Immature natural killer cell (primary cell): ENCODE measurements around the gene EIF3A. TPM values are rescaled to one million over a fixed set of nuclear protein-coding genes. Genes with fewer than 3 reads are reported as not detected.

Source experiments
- DNase-seq, 3 donors: peaks; one replicate each; pipeline ENCODE4 v3.0.0; 2022; ENCODE audit warnings: mixed read lengths in 1 of 3
- H3K27ac Mint-ChIP-seq, 6 donors: one replicate each; pipeline ENCODE4 v1.8.0; 2020; ENCODE audit warnings: mixed read lengths in 6 of 6, mild to moderate bottlenecking in 5 of 6, inconsistent platforms in 4 of 6, moderate library complexity in 3 of 6
- H3K27me3 Mint-ChIP-seq, 3 donors: one replicate each; pipeline ENCODE4 v1.8.0; 2020 to 2021; ENCODE audit warnings: low read depth in 3 of 3, mild to moderate bottlenecking in 3 of 3, mixed read lengths in 3 of 3, moderate library complexity in 3 of 3, inconsistent platforms in 1 of 3
- H3K36me3 Mint-ChIP-seq, 3 donors: one replicate each; pipeline ENCODE4 v1.8.0; 2020; ENCODE audit warnings: mixed read lengths in 3 of 3, inconsistent platforms in 2 of 3, mild to moderate bottlenecking in 2 of 3
- H3K4me1 Mint-ChIP-seq, 2 donors: one replicate each; pipeline ENCODE4 v1.8.0; 2020; ENCODE audit warnings: inconsistent platforms in 2 of 2, mild to moderate bottlenecking in 2 of 2, mixed read lengths in 2 of 2, moderate library complexity in 1 of 2
- H3K4me3 Mint-ChIP-seq, 5 donors: one replicate each; pipeline ENCODE4 v1.8.0; 2020; ENCODE audit warnings: mild to moderate bottlenecking in 5 of 5, mixed read lengths in 5 of 5, inconsistent platforms in 3 of 5, moderate library complexity in 3 of 5
- H3K9me3 Mint-ChIP-seq, 6 donors: one replicate each; pipeline ENCODE4 v1.8.0; 2020; ENCODE audit warnings: mild to moderate bottlenecking in 6 of 6, mixed read lengths in 6 of 6, inconsistent platforms in 4 of 6, moderate library complexity in 3 of 6
- polyA plus RNA-seq, 3 donors: library from polyadenylated mRNA; unstranded; fragments of 300-500 nt; fragmentation: Illumina TruSeq; gene quantifications; one replicate each; pipeline ENCODE4 v1.2.3, GENCODE V29; 2021

Gene EIF3A
- polyA plus RNA-seq, 3 donors from 2014 or later: 19.9 to 61.2 (median 21.4) TPM

GRCh38 chr10:119001717-119002500 lies 78.7 kb downstream of the EIF3A start:
- Mint-ChIP-seq H3K27ac (no peak overlapping the region), H3K27me3 (peaks cover 0 to 10% (median 5%) of the 10 kb centered on the region in 3 donors), H3K36me3 (no peaks in the 10 kb centered on the region), H3K4me1 (no peaks in the 10 kb centered on the region), H3K9me3 (peaks cover 0 to 2% (median 0%) of the 10 kb centered on the region in 6 donors), H3K4me3 (no peak overlapping the region)
- no peak for DNase-seq

- Mint-ChIP-seq H3K36me3 (no peaks in the 10 kb centered on the region), H3K9me3 (no peaks in the 10 kb centered on the region), H3K4me1 (no peaks in the 10 kb centered on the region), H3K4me3 (no peak overlapping the region), H3K27me3 (peaks cover 2 to 5% (median 5%) of the 10 kb centered on the region in 3 donors), H3K27ac (no peak overlapping the region)
- DNase-seq: no peak
Measured at GRCh38 chr10:118998183-118998582, 82.4 kb downstream of the EIF3A start.

- no peak overlapping the region for H3K4me3 Mint-ChIP-seq
- H3K4me1 Mint-ChIP-seq: no peaks in the 10 kb centered on the region
- H3K36me3 Mint-ChIP-seq: no peaks in the 10 kb centered on the region
- peaks cover 2 to 6% (median 5%) of the 10 kb centered on the region in 3 donors for H3K27me3 Mint-ChIP-seq
- no peak overlapping the region for H3K27ac Mint-ChIP-seq
- DNase-seq: no peak
- H3K9me3 Mint-ChIP-seq: no peaks in the 10 kb centered on the region
Measured at GRCh38 chr10:118997379-118997778, 83.2 kb downstream of the EIF3A start.

GRCh38 chr10:118995739-118996138 lies 84.9 kb downstream of the EIF3A start:
- H3K4me1 Mint-ChIP-seq: no peaks in the 10 kb centered on the region
- H3K27me3 Mint-ChIP-seq: peaks cover 2 to 6% (median 2%) of the 10 kb centered on the region in 3 donors
- DNase-seq: no peak
- no peak overlapping the region for H3K4me3 Mint-ChIP-seq
- no peak overlapping the region for H3K27ac Mint-ChIP-seq
- no peaks in the 10 kb centered on the region for H3K9me3 Mint-ChIP-seq
- no peaks in the 10 kb centered on the region for H3K36me3 Mint-ChIP-seq

GRCh38 chr10:118994321-118994720 lies 86.3 kb downstream of the EIF3A start:
- Mint-ChIP-seq H3K4me1 (no peaks in the 10 kb centered on the region), H3K36me3 (no peaks in the 10 kb centered on the region), H3K9me3 (no peaks in the 10 kb centered on the region), H3K4me3 (no peak overlapping the region), H3K27me3 (peaks cover 2 to 6% (median 4%) of the 10 kb centered on the region in 3 donors), H3K27ac (no peak overlapping the region)
- no peak for DNase-seq

GRCh38 chr10:118993214-118993613 lies 87.4 kb downstream of the EIF3A start:
- no peaks in the 10 kb centered on the region for H3K4me1 Mint-ChIP-seq
- no peak overlapping the region for H3K27ac Mint-ChIP-seq
- peaks cover 0 to 2% (median 0%) of the 10 kb centered on the region in 6 donors for H3K9me3 Mint-ChIP-seq
- H3K27me3 Mint-ChIP-seq: peaks cover 2 to 6% (median 4%) of the 10 kb centered on the region in 3 donors
- no peak for DNase-seq
- no peaks in the 10 kb centered on the region for H3K36me3 Mint-ChIP-seq
- no peak overlapping the region for H3K4me3 Mint-ChIP-seq

GRCh38 chr10:118992496-118992895 lies 88.1 kb downstream of the EIF3A start:
- Mint-ChIP-seq H3K9me3 (peaks cover 0 to 2% (median 0%) of the 10 kb centered on the region in 6 donors), H3K27ac (no peak overlapping the region), H3K27me3 (peaks cover 2 to 5% (median 4%) of the 10 kb centered on the region in 3 donors), H3K4me1 (no peaks in the 10 kb centered on the region), H3K36me3 (no peaks in the 10 kb centered on the region), H3K4me3 (no peak overlapping the region)
- no peak for DNase-seq

GRCh38 chr10:118990326-118990725 lies 90.3 kb downstream of the EIF3A start:
- Mint-ChIP-seq H3K27me3 (peaks cover 4 to 5% (median 5%) of the 10 kb centered on the region in 3 donors), H3K27ac (no peak overlapping the region), H3K4me1 (no peaks in the 10 kb centered on the region), H3K36me3 (peaks cover 0 to 6% (median 4%) of the 10 kb centered on the region in 3 donors), H3K4me3 (no peak overlapping the region), H3K9me3 (peaks cover 4 to 7% (median 6%) of the 10 kb centered on the region in 6 donors)
- DNase-seq: no peak

GRCh38 chr10:118986815-118987790 lies 93.5 kb downstream of the EIF3A start:
- Mint-ChIP-seq H3K27me3 (peaks cover 2 to 7% (median 4%) of the 10 kb centered on the region in 3 donors), H3K9me3 (peaks cover 10 to 19% (median 17%) of the 10 kb centered on the region in 6 donors), H3K4me1 (no peaks in the 10 kb centered on the region), H3K36me3 (peaks cover 4 to 15% (median 4%) of the 10 kb centered on the region in 3 donors), H3K4me3 (no peak overlapping the region), H3K27ac (peak overlapping the region in 1 of 6 donors; percentile 4)
- DNase-seq: no peak

GRCh38 chr10:118985576-118985975 lies 95.0 kb downstream of the EIF3A start:
- peaks cover 4 to 15% (median 4%) of the 10 kb centered on the region in 3 donors for H3K36me3 Mint-ChIP-seq
- H3K4me3 Mint-ChIP-seq: peak overlapping the region in 1 of 5 donors; percentile 30
- H3K27ac Mint-ChIP-seq: no peak overlapping the region
- DNase-seq: no peak
- peaks cover 4 to 9% (median 4%) of the 10 kb centered on the region in 3 donors for H3K27me3 Mint-ChIP-seq
- no peaks in the 10 kb centered on the region for H3K4me1 Mint-ChIP-seq
- peaks cover 10 to 19% (median 17%) of the 10 kb centered on the region in 6 donors for H3K9me3 Mint-ChIP-seq

Other genes with a start within 250 kb of the EIF3A start
- under 1 TPM in 2 of 3 donors, not detected in 1; 0.12 to 0.24 TPM for gene NANOS1, start 51.1 kb downstream of the EIF3A start, polyA plus RNA-seq
- gene DENND10, start 23.3 kb upstream of the EIF3A start, polyA plus RNA-seq: 10 to 100 TPM; 26.2 to 37.4 (median 36.9) TPM
- 10 to 100 TPM; 11.6 to 15.7 (median 12.6) TPM for gene SFXN4, start 84.9 kb upstream of the EIF3A start, polyA plus RNA-seq
- gene PRDX3, start 98.0 kb upstream of the EIF3A start, polyA plus RNA-seq: 10 to 100 TPM; 61.6 to 99.8 (median 76.5) TPM
- 10 to 100 TPM in 1 of 3 donors, 1 to 10 TPM in 2; 2.1 to 12.4 (median 3.3) TPM for gene GRK5, start 126.8 kb upstream of the EIF3A start, polyA plus RNA-seq